ENCODE measurements around the gene MRPL14.

- no peak for TF ChIP-seq POLR2A (IDR thresholded peaks at IDR 0.05)
- TF ChIP-seq, protein P1, sequence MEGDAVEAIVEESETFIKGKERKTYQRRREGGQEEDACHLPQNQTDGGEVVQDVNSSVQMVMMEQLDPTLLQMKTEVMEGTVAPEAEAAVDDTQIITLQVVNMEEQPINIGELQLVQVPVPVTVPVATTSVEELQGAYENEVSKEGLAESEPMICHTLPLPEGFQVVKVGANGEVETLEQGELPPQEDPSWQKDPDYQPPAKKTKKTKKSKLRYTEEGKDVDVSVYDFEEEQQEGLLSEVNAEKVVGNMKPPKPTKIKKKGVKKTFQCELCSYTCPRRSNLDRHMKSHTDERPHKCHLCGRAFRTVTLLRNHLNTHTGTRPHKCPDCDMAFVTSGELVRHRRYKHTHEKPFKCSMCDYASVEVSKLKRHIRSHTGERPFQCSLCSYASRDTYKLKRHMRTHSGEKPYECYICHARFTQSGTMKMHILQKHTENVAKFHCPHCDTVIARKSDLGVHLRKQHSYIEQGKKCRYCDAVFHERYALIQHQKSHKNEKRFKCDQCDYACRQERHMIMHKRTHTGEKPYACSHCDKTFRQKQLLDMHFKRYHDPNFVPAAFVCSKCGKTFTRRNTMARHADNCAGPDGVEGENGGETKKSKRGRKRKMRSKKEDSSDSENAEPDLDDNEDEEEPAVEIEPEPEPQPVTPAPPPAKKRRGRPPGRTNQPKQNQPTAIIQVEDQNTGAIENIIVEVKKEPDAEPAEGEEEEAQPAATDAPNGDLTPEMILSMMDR (IDR thresholded peaks at IDR 0.05) = no peak
Observed at GRCh38 chr6:44152533-44152932, 25.3 kb upstream of the MRPL14 start.

Data from adrenal gland (tissue), 5 donors.